ENCODE results near the gene PDZD2. TPM values are rescaled to one million over a fixed set of nuclear protein-coding genes. Genes with fewer than 3 reads are reported as not detected.

PDZD2 gene
- polyA plus RNA-seq, 1 donor from 2014 or later, result 3.1 TPM

GRCh38 chr5:31936683-31937082 is 297.8 kb downstream of the PDZD2 start:
- Histone ChIP-seq H3K36me3 (ENCODE audit: insufficient read depth, low read length) (no peaks in the 10 kb centered on the region), H3K9me3 (ENCODE audit: low read length) (no peaks in the 10 kb centered on the region), H3K9ac (ENCODE audit: low read length) (no peak overlapping the region), H3K27me3 (ENCODE audit: insufficient read depth, low read depth, low read length) (no peaks in the 10 kb centered on the region), H3K27ac (ENCODE audit: low read length) (no peak overlapping the region), H3K4me2 (ENCODE audit: low read length) (no peak overlapping the region), H3K9me2 (ENCODE audit: insufficient read depth, low read length) (no peaks in the 10 kb centered on the region), H3K4me3 (ENCODE audit: low read length) (no peak overlapping the region), H3F3A (ENCODE audit: insufficient read depth, low read length, poor library complexity, severe bottlenecking) (no peaks in the 10 kb centered on the region), H4K20me1 (ENCODE audit: insufficient read depth) (no peaks in the 10 kb centered on the region), H2AFZ (ENCODE audit: low read depth, low read length) (no peak overlapping the region), H3K79me2 (replicated peaks; ENCODE audit: insufficient read depth, low read length) (no peaks in the 10 kb centered on the region)
- TF ChIP-seq EP300 (conservative IDR thresholded peaks at IDR 0.05; ENCODE audit: poor library complexity, severe bottlenecking) (no peak), EZH2 (IDR thresholded peaks at IDR 0.05; ENCODE audit: borderline replicate concordance, insufficient read depth, low read length, poor library complexity, severe bottlenecking) (no peak), TAF1 (IDR thresholded peaks at IDR 0.05; ENCODE audit: low read depth) (no peak), SMC3 (conservative IDR thresholded peaks at IDR 0.05; ENCODE audit: poor library complexity) (no peak), MXI1 (conservative IDR thresholded peaks at IDR 0.05; ENCODE audit: poor library complexity, severe bottlenecking) (no peak)

GRCh38 chr5:31937226-31937625 is 298.3 kb downstream of the PDZD2 start:
- H3K4me3 ChIP-seq (ENCODE audit: low read length), result no peak overlapping the region
- H3K27me3 ChIP-seq (ENCODE audit: insufficient read depth, low read depth, low read length), result no peaks in the 10 kb centered on the region
- no peaks in the 10 kb centered on the region for H3K79me2 ChIP-seq (replicated peaks; ENCODE audit: insufficient read depth, low read length)
- no peaks in the 10 kb centered on the region for H4K20me1 ChIP-seq (ENCODE audit: insufficient read depth)
- H3K4me2 ChIP-seq (ENCODE audit: low read length), result no peak overlapping the region
- H3K9ac ChIP-seq (ENCODE audit: low read length), result no peak overlapping the region
- no peak overlapping the region for H3K27ac ChIP-seq (ENCODE audit: low read length)
- no peaks in the 10 kb centered on the region for H3K36me3 ChIP-seq (ENCODE audit: insufficient read depth, low read length)
- H3F3A ChIP-seq (ENCODE audit: insufficient read depth, low read length, poor library complexity, severe bottlenecking), result no peaks in the 10 kb centered on the region
- H2AFZ ChIP-seq (ENCODE audit: low read depth, low read length), result no peak overlapping the region
- no peaks in the 10 kb centered on the region for H3K9me2 ChIP-seq (ENCODE audit: insufficient read depth, low read length)
- no peaks in the 10 kb centered on the region for H3K9me3 ChIP-seq (ENCODE audit: low read length)
- TF ChIP-seq EZH2 (IDR thresholded peaks at IDR 0.05; ENCODE audit: borderline replicate concordance, insufficient read depth, low read length, poor library complexity, severe bottlenecking), result no peak
- no peak for TF ChIP-seq POLR2AphosphoS5 (IDR thresholded peaks at IDR 0.05)
- no peak for TF ChIP-seq MXI1 (conservative IDR thresholded peaks at IDR 0.05; ENCODE audit: poor library complexity, severe bottlenecking)
- TF ChIP-seq SMC3 (conservative IDR thresholded peaks at IDR 0.05; ENCODE audit: poor library complexity), result no peak
- no peak for TF ChIP-seq REST (IDR thresholded peaks at IDR 0.05; ENCODE audit: borderline replicate concordance)
- TF ChIP-seq EP300 (conservative IDR thresholded peaks at IDR 0.05; ENCODE audit: poor library complexity, severe bottlenecking), result no peak
- TF ChIP-seq TAF1 (IDR thresholded peaks at IDR 0.05; ENCODE audit: low read depth), result no peak
- no peak for TF ChIP-seq RAD21 (conservative IDR thresholded peaks at IDR 0.05)
- TF ChIP-seq CTCF (IDR thresholded peaks at IDR 0.05; ENCODE audit: poor library complexity, severe bottlenecking), result no peak
